Raji (cell line): ENCODE results near the gene UNC13C.

Source experiments
- POLR2A ChIP-seq: IDR thresholded peaks from 2 replicates; pipeline ENCODE4 v1.6.1; 2011; ENCODE audit warnings: low read depth, low read length, control low read depth; ENCODE audit not compliant: insufficient read depth

UNC13C gene

GRCh38 chr15:54515664-54516582 is 537.7 kb downstream of the UNC13C start:
- no peak for TF ChIP-seq POLR2A

GRCh38 chr15:54517366-54517765 is 539.1 kb downstream of the UNC13C start:
- no peak for TF ChIP-seq POLR2A

GRCh38 chr15:54518156-54518882 is 540.1 kb downstream of the UNC13C start:
- TF ChIP-seq POLR2A: no peak

- no peak for TF ChIP-seq POLR2A
Measured at GRCh38 chr15:54519577-54519976, 541.3 kb downstream of the UNC13C start.

GRCh38 chr15:54520616-54521015 is 542.4 kb downstream of the UNC13C start:
- TF ChIP-seq POLR2A: no peak

- no peak for TF ChIP-seq POLR2A
Measured at GRCh38 chr15:54521206-54521605, 543.0 kb downstream of the UNC13C start.

- no peak for TF ChIP-seq POLR2A
Measured at GRCh38 chr15:54528021-54528420, 549.8 kb downstream of the UNC13C start.

GRCh38 chr15:54540721-54541120 is 562.5 kb downstream of the UNC13C start:
- TF ChIP-seq POLR2A: no peak

GRCh38 chr15:54547491-54547890 is 569.2 kb downstream of the UNC13C start:
- no peak for TF ChIP-seq POLR2A

- no peak for TF ChIP-seq POLR2A
Measured at GRCh38 chr15:54550954-54551353, 572.7 kb downstream of the UNC13C start.

- no peak for TF ChIP-seq POLR2A
Measured at GRCh38 chr15:54556231-54556630, 578.0 kb downstream of the UNC13C start.

- no peak for TF ChIP-seq POLR2A
Measured at GRCh38 chr15:54559405-54560069, 581.3 kb downstream of the UNC13C start.

- no peak for TF ChIP-seq POLR2A
Measured at GRCh38 chr15:54560417-54560816, 582.2 kb downstream of the UNC13C start.

GRCh38 chr15:54564166-54564565 is 585.9 kb downstream of the UNC13C start:
- TF ChIP-seq POLR2A: no peak

GRCh38 chr15:54566654-54567053 is 588.4 kb downstream of the UNC13C start:
- no peak for TF ChIP-seq POLR2A
